Activated T-cell treated with anti-CD3 and anti-CD28 coated beads, Interleukin-2, amount 50 U/mL, for 72 hours (primary cell): ENCODE results near the gene EOLA1. TPM values are rescaled to one million over a fixed set of nuclear protein-coding genes. Genes with fewer than 3 reads are reported as not detected.
A peak's percentile ranks its signal among the peaks of the same experiment; 100 is the strongest.
"Not testable (repeated sequence)": the region's sequence is repeated elsewhere in the genome, so short reads cannot be mapped to it uniquely, and the experiment has no call there.

Source experiments
- ATAC-seq, 2 donors: fragments of 150-1000 bp; cut with Tn5 transposase; replicated peaks in 1 of 2; 2 replicates each; pipeline ENCODE4 v1.10.0; 2021; ENCODE audit warnings: moderate library complexity in 2 of 2, mild to moderate bottlenecking in 1 of 2
- DNase-seq, 2 donors: peaks; one replicate each; pipeline ENCODE4 v3.0.0; 2021 to 2022; ENCODE audit warnings: mixed read lengths in 1 of 2
- H3K27ac Mint-ChIP-seq: one replicate; pipeline ENCODE4 v1.8.0; 2022; ENCODE audit warnings: mild to moderate bottlenecking, moderate library complexity, mixed read lengths
- H3K27me3 Mint-ChIP-seq: one replicate; pipeline ENCODE4 v1.8.0; 2022; ENCODE audit warnings: low read depth, mixed read lengths
- H3K36me3 Mint-ChIP-seq, 2 donors: one replicate each; pipeline ENCODE4 v1.8.0; 2022; ENCODE audit warnings: mixed read lengths in 2 of 2, mild to moderate bottlenecking in 1 of 2; ENCODE audit not compliant: insufficient read depth in 2 of 2
- H3K4me1 Mint-ChIP-seq: one replicate; pipeline ENCODE4 v1.8.0; 2022; ENCODE audit warnings: low read depth, mixed read lengths
- H3K4me3 Mint-ChIP-seq, 2 donors: one replicate each; pipeline ENCODE4 v1.8.0; 2022; ENCODE audit warnings: mild to moderate bottlenecking in 2 of 2, mixed read lengths in 2 of 2, moderate library complexity in 2 of 2
- H3K9me3 Mint-ChIP-seq, 2 donors: one replicate each; pipeline ENCODE4 v1.8.0; 2022; ENCODE audit warnings: mixed read lengths in 2 of 2
- total RNA-seq, 2 donors: library from RNA; stranded (reverse); gene quantifications; one replicate each; pipeline ENCODE4 v1.2.3, GENCODE V29; 2022

Gene EOLA1
- total RNA-seq, 2 donors from 2014 or later, result 26.7 to 28.1 TPM

DNA sequence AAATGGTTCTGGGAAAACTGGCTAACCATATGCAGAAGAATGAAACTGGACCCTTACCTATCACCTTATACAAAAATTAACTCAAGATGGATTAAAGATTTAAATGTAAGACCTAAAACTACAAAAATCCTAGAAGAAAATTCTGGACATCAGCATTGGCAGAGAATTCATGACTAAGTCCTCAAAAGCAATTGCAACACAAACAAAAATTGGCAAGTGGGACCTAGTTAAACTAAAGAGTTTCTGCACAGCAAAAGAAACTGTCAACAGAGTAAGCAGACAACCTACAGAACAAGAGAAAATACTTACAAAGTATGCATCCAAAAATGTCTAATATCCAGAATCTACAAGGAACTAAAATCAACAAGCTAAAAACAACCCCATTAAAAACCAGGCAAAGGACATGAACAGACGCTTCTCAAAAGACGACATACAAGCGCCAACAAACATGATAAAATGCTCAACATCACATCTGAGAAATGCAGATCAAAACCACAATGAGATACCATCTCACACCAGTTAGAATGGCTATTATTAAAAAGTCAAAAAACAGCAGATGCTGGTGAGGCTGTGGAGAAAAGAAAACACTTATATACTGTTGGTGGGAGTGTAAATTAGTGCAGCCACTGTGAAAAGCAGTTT, 20.1 kb upstream of the EOLA1 start:
- not testable (repeated sequence) for H3K9me3 Mint-ChIP-seq, ATAC-seq, H3K36me3 Mint-ChIP-seq, DNase-seq
- peak overlapping the region; percentile 22 for H3K27ac Mint-ChIP-seq
- peaks cover 26% of the 10 kb centered on the region for H3K4me1 Mint-ChIP-seq
- H3K4me3 Mint-ChIP-seq, result peak overlapping the region; percentile 25 to 87
- H3K27me3 Mint-ChIP-seq, result peaks cover 54% of the 10 kb centered on the region

DNA sequence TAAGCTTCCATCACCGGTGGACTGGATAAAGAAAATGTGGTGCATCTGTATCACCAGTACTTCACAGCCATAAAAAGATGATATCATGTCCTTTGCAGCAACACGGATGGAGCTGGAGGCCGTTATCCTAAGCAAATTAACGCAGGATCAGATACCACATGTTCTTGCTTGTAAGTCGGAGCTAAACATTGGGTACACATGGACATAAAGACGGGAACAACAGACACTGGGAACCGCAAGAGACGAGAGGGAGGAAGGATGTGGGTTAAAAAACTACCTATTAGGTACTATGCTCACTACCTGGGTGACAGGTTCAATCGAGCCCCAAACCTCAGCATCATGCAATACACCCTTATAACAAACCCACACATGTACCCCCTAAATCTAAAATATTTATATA, 19.4 kb upstream of the EOLA1 start:
- Mint-ChIP-seq H3K27me3 (peaks cover 48% of the 10 kb centered on the region), H3K36me3 (peaks cover 0 to 1% of the 10 kb centered on the region in 2 donors), H3K9me3 (no peaks in the 10 kb centered on the region), H3K4me1 (peaks cover 21% of the 10 kb centered on the region), H3K4me3 (peak overlapping the region; percentile 57 to 87), H3K27ac (no peak overlapping the region)
- no peak for ATAC-seq
- no peak for DNase-seq

DNA sequence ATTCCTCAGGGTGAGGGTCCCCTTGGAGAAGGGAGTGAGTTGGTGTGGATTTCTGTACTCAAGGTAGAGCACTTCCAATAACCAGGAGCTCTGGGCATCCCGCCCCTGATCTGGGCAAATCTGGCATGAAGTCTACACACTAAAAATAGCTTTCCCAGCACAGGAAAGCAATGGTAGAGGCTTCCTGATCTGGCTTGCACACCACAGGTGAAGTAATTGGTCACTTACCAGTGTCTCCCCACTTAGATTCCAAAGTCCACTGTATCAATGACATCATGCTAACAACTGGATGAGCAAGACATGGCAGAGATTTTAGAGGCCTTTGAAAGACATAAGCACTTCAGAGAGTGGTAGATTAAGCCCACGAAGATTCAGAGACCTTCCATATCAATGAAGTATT, 17.9 kb upstream of the EOLA1 start:
- H3K4me3 Mint-ChIP-seq, result no peak overlapping the region
- peaks cover 33% of the 10 kb centered on the region for H3K27me3 Mint-ChIP-seq
- H3K27ac Mint-ChIP-seq, result no peak overlapping the region
- DNase-seq, result no peak
- no peaks in the 10 kb centered on the region for H3K36me3 Mint-ChIP-seq
- no peaks in the 10 kb centered on the region for H3K9me3 Mint-ChIP-seq
- peaks cover 17% of the 10 kb centered on the region for H3K4me1 Mint-ChIP-seq
- ATAC-seq, result no peak

DNA sequence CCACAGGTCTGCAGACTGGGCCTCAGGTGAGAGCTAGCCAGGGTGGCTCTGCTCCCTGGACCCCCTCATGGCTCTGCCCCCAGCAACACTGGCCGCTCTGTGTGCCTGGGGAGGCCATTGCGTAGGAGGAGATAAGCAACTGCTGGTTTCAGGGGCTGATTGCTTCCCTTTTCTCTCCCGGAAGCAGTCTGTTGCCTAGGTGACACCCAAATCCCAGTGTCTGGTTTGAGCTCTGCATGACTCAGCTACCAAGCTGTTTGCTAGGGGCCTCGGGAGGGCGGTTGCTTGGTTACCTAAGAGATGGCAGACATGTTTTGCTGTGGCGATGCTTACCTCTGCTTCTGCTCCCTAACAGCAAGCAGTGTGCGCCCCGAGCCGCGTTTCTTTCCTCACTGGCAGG, 15.4 kb upstream of the EOLA1 start:
- not testable (repeated sequence) for H3K9me3 Mint-ChIP-seq, H3K27ac Mint-ChIP-seq, H3K36me3 Mint-ChIP-seq
- ATAC-seq (peak; percentile 94 to 95), DNase-seq (peak; percentile 58 to 70)
- peaks cover 15% of the 10 kb centered on the region for H3K27me3 Mint-ChIP-seq
- peak overlapping the region; percentile 52 to 67 for H3K4me3 Mint-ChIP-seq
- H3K4me1 Mint-ChIP-seq, result peaks cover 17% of the 10 kb centered on the region

DNA sequence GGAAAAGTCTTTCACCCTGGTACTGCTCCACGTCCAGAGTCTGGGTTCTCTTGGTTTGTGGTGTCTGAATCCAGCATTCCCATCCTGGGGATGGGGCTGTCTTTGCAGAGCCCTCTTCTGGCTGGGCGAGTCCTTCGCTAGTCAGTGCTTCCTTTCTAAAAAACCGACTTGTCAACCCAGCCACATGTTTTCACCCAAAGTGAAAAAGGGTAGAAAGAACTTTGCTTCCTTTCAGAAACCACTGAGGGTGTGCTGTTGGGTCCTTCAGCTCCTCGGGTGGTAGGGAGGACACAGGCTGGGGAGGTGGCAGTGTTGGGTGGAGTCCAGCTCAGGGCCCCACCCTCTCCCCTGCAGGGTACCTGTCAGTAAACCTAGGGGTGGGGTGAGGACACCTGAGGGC, 14.9 kb upstream of the EOLA1 start:
- Mint-ChIP-seq H3K4me3 (peak overlapping the region; percentile 60 to 67), H3K4me1 (peaks cover 13% of the 10 kb centered on the region), H3K27me3 (peaks cover 11% of the 10 kb centered on the region)
- H3K27ac Mint-ChIP-seq, H3K36me3 Mint-ChIP-seq, H3K9me3 Mint-ChIP-seq, DNase-seq: not testable (repeated sequence)
- peak; percentile 47 to 49 for ATAC-seq

DNA sequence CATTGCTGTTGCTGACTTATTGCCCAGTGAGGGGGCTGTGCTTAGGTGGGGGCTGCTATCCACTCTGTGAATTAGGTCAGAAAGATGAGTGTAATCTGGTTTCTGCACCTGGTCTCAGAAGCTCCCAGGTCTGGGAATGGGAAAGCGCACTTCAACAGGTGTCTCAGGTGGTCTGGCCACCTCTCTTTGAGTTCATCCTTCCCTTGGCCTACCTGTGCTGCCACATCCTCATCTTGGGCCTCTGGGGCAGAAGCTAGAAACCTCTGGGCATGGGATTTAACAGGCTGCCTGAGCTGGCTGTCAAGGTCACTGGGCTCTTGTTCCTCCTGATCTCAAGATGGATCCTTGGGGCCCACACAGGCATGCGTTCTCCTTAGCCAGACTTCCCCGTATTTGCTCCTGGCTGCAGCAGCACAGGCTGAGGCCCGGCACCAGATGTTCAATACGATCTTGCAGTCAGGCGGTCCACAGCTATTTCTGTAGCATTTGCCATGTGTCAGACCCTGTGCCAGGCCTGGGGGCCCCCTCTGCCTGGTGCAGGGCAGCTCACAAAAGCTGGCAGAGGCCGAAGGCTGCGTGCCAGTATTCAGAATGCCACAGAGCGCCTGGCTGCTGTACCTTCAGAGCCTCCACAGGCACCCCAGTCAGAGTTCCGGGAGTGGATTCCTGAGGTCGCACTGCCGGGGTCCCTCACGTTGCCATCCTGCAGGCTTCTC, 14.3 kb upstream of the EOLA1 start:
- not testable (repeated sequence) for DNase-seq, H3K4me1 Mint-ChIP-seq, H3K4me3 Mint-ChIP-seq, H3K27ac Mint-ChIP-seq, H3K9me3 Mint-ChIP-seq, H3K36me3 Mint-ChIP-seq, ATAC-seq
- peaks cover 11% of the 10 kb centered on the region for H3K27me3 Mint-ChIP-seq

DNA sequence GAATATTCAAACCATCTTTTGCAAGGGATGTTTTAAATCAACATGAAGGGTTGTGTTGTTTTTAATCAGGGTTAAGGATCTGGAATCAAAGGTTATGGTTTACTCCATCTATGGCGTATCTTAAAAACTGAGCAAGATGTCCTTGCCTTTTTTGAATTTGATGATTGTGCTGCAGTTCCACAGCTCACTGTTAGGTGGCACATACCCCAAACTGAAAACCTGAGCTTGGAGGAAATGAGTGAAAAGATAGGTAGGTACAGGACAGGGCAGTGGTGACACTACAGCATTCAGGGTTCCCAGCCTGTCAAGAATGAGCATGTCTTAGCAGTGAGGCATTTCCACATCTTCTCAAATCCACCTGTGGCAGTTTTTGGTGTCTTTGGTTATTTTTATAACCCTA, 13.1 kb upstream of the EOLA1 start:
- Mint-ChIP-seq H3K36me3 (no peaks in the 10 kb centered on the region), H3K9me3 (no peaks in the 10 kb centered on the region), H3K4me1 (peaks cover 6% of the 10 kb centered on the region), H3K27me3 (peaks cover 3% of the 10 kb centered on the region), H3K4me3 (no peak overlapping the region), H3K27ac (no peak overlapping the region)
- peak in 1 of 2 donors; percentile 41 for ATAC-seq
- DNase-seq, result peak; percentile 22 to 24

DNA sequence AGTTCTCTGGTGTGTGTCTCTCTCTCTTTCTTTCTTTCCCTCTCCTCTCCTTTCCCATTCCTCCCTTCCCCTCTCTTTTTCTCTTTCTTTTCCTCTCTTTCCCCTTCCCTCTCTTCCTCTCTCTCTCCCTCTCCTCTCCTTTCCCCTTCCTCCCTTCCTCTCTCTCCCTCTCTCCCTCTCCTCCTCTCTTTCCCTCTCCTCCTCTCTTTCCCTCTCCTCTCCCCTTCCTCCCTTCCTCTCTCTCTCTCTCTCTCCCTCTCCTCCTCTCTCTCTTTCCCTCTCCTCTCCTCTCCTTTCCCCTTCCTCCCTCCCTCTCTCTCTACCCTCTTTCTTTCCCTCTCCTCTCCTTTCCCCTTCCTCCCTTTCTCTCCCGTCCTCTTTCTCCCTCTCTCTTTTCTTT, 12.4 kb upstream of the EOLA1 start:
- Mint-ChIP-seq H3K36me3 (no peaks in the 10 kb centered on the region), H3K27me3 (no peaks in the 10 kb centered on the region), H3K4me3 (no peak overlapping the region), H3K9me3 (no peaks in the 10 kb centered on the region), H3K4me1 (peaks cover 6% of the 10 kb centered on the region), H3K27ac (peak overlapping the region; percentile 63)
- DNase-seq (no peak), ATAC-seq (no peak)

DNA sequence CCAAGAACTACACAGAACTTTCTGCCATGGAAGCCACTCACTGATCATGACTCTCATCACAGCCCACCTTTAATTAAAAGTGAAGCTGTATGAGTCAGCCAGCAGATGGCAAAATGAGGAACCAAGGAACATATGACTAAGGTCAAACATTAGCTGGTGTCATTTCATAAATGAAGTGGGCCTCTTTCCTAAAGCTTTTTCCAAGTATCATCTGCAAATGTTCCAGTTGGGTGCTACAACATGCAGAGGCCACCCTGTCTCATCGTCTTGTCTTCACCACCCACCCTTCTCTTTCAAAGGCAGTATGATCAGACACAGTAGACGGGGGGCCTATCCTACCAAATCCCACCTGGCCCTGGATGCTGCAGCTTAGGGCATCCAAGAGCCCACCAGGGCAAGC, 9.2 kb upstream of the EOLA1 start:
- Mint-ChIP-seq H3K4me1 (peaks cover 6% of the 10 kb centered on the region), H3K27ac (no peak overlapping the region), H3K27me3 (peaks cover 12% of the 10 kb centered on the region), H3K36me3 (peaks cover 0 to 4% of the 10 kb centered on the region in 2 donors), H3K9me3 (no peaks in the 10 kb centered on the region), H3K4me3 (no peak overlapping the region)
- peak; percentile 63 to 64 for ATAC-seq
- no peak for DNase-seq

DNA sequence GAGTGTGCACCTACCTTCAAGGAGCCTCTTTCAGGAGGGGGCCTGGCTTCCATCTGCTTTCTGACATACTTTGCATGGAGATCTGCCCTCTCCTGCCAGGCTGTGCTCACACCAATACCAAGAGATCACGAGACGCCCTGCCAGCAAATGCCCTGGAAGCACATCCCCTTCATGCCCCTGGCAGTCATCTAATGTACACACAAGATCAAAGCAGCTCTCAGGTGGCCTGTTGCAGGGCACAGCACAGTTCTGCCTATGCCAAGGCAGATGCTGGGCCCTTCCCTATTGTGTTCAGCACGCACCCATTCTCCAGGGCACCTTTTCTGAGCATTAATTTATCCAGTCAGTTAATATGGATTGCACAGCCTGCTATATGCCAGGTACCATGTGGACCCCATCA, 7.9 kb upstream of the EOLA1 start:
- not testable (repeated sequence) for ATAC-seq, H3K27ac Mint-ChIP-seq, H3K36me3 Mint-ChIP-seq, H3K9me3 Mint-ChIP-seq, H3K4me3 Mint-ChIP-seq, H3K4me1 Mint-ChIP-seq, DNase-seq
- peaks cover 12% of the 10 kb centered on the region for H3K27me3 Mint-ChIP-seq

DNA sequence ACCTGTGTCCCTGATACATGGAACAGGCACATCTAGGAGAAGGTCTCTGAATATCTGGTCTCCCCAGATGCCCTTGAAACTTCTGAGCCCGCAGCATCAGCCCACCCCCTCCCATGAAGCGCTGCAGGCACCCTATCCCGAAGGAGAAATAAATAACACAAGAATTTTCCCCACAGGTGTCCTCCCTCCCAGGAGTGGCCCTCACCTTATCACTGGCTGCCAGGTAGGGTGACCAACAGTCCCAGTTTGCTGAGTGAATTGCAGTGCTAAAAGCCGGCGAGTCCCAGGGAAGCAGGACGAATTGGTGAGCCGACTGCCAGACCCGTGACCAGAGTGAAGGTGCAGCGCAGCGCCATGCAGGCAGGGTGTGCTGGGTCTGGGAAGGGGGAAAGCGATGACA, 6.8 kb upstream of the EOLA1 start:
- H3K4me1 Mint-ChIP-seq, ATAC-seq, H3K4me3 Mint-ChIP-seq, H3K27ac Mint-ChIP-seq, H3K36me3 Mint-ChIP-seq, DNase-seq, H3K9me3 Mint-ChIP-seq: not testable (repeated sequence)
- H3K27me3 Mint-ChIP-seq, result peaks cover 12% of the 10 kb centered on the region

DNA sequence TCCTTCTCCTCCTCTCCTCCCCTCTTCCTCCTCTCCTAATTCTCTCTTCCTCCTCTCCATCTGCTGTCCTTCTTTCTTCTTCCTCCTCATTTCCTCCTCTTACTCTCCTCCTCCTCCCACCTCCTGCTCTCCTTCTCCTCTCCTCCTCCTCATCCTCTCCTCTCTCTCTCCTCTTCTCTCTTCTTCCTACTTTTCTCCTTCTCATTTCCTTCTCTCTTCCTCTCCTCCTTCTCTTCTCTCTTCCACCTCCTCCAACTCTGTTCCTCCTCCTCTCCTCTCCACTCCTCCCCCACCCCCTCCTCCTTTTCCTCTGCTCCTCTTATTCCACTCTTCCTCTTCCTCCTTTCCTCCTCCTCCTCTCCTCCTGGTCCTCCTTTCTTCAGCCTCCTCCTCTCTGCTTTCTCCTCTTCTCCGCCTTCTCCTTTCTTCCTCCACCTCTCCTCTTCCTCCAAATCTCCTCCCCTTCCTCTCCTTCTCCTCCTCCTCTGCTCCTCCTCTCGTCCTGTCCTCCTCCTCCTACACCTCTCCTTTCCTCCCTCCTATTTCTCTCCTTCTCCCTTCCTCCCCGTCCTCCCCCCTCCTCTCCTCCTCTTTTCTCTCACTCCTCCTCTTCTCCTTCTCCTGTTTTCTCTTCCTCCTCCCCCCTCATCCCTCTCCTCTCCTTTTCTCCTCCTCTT, 5.7 kb upstream of the EOLA1 start:
- not testable (repeated sequence) for DNase-seq, H3K4me3 Mint-ChIP-seq, H3K4me1 Mint-ChIP-seq, H3K9me3 Mint-ChIP-seq, H3K27ac Mint-ChIP-seq, H3K36me3 Mint-ChIP-seq, ATAC-seq
- H3K27me3 Mint-ChIP-seq, result peaks cover 12% of the 10 kb centered on the region

DNA sequence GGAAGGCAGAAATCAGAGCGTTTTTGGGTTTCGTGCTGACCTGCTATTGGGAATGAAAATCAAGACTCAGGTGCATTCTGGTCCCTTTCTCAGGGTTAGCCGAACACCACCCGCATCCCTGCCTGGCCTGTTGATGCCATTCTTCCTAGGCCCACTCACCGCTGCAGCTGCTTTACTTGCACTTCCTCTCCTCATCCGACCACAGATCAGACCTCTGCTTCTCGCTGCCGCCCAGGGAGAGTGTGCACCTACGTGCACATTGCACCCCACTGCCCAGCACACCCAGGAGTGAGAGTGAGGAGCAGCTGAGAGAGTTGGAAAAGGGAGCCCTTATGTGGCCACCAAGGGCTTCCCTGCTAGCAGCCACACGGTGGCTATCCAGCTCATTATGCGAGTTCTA, 3.3 kb upstream of the EOLA1 start:
- H3K27me3 Mint-ChIP-seq, result peaks cover 12% of the 10 kb centered on the region
- H3K36me3 Mint-ChIP-seq, ATAC-seq, H3K27ac Mint-ChIP-seq, H3K4me1 Mint-ChIP-seq, H3K9me3 Mint-ChIP-seq, DNase-seq, H3K4me3 Mint-ChIP-seq: not testable (repeated sequence)
